Activated naive CD4-positive, alpha-beta T cell (primary cell): ENCODE results near the gene TAS2R16.
"Not testable (repeated sequence)": the region's sequence is repeated elsewhere in the genome, so short reads cannot be mapped to it uniquely, and the experiment has no call there.

ENCODE experiments used
- DNase-seq, 4 experiments: peaks; one replicate each; lab custom pipeline; 2025; lab: John Stamatoyannopoulos, UW

Gene TAS2R16

GRCh38 chr7:122970740-122971725 lies 24.5 kb downstream of the TAS2R16 start:
- DNase-seq = no peak

GRCh38 chr7:122968389-122968788 lies 27.1 kb downstream of the TAS2R16 start:
- no peak for DNase-seq

DNA sequence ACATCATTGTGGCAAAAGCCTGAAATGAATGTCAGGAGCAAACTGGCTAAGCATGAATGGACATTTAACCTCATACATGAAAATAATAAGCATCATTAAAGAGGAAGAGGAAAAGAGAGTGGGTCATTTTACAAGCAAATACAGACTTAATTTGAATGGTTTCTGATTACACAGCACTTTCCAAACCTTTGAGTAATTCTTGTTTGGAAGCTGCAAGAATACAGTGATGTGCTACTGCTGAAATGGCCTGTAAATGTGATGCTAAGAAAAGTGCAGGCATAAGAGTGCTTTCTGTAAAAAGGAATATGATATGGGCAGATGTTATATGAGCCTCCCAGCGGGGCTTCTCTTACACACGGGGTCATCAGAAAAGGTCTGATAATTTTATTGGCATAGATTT lies 30.2 kb downstream of the TAS2R16 start:
- DNase-seq = no peak

- DNase-seq = not testable (repeated sequence)
Measured at GRCh38 chr7:122953678-122954077, 41.8 kb downstream of the TAS2R16 start.

DNA sequence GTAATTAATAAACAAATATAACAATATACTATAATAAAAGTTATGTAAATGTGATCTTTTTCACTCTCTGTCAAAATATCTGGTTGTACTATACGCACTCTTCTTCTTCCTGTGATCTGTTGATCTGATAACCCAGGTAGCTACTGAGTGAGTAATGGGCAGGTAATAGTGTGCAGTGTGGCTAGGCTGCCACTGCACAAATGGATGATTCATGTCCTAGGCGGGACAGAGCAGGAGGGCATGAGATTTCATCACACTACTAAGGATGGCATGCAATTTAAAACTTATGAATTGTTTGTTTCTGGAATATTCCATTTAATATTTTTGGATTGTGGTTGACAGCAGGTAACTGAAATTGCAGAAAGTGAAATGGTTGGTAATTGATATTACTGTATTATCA lies 44.5 kb downstream of the TAS2R16 start:
- no peak for DNase-seq

- no peak for DNase-seq
Measured at GRCh38 chr7:122949186-122949585, 46.3 kb downstream of the TAS2R16 start.
